Measurements from ENCODE around the gene WIPI1.

GRCh38 chr17:68437979-68438822 is 19.1 kb downstream of the WIPI1 start:
- TF ChIP-seq GATA3 (IDR thresholded peaks at IDR 0.05; ENCODE audit: low read depth, low read length): no peak
- no peak for TF ChIP-seq GATA2 (IDR thresholded peaks at IDR 0.05; ENCODE audit: low read depth, low read length)

Measured in SH-SY5Y (cell line).